Adipocyte (in vitro differentiated cells): ENCODE results near the gene CYTL1.

ENCODE experiments used
- DNase-seq: peaks from one replicate; pipeline ENCODE4 v3.0.0-alpha.2; 2015; ENCODE audit warnings: low read depth
- H3K27me3 ChIP-seq: replicated peaks from 2 replicates; pipeline ENCODE4 v1.7.0; 2013; ENCODE audit warnings: mild to moderate bottlenecking, low read length, moderate library complexity; ENCODE audit not compliant: control insufficient read depth, insufficient read depth
- H3K36me3 ChIP-seq: 2 replicates; pipeline ENCODE4 v1.7.0; 2013; ENCODE audit warnings: low read length, mild to moderate bottlenecking, moderate library complexity; ENCODE audit not compliant: control insufficient read depth, insufficient read depth, severe bottlenecking
- H3K4me1 ChIP-seq: 2 replicates; pipeline ENCODE4 v1.7.0; 2013; ENCODE audit warnings: mild to moderate bottlenecking, low read length, moderate library complexity; ENCODE audit not compliant: control insufficient read depth, insufficient read depth
- H3K4me3 ChIP-seq: 2 replicates; pipeline ENCODE4 v1.7.0; 2013; ENCODE audit warnings: mild to moderate bottlenecking, low read length, moderate library complexity
- H3K9ac ChIP-seq: 2 replicates; pipeline ENCODE4 v1.7.0; 2013; ENCODE audit warnings: mild to moderate bottlenecking, low read length, moderate library complexity
- H3K9me3 ChIP-seq: 2 replicates; pipeline ENCODE4 v1.7.0; 2013; ENCODE audit warnings: mild to moderate bottlenecking, low read length, moderate library complexity; ENCODE audit not compliant: control insufficient read depth

The CYTL1 gene

GRCh38 chr4:5030927-5031326 is 11.7 kb upstream of the CYTL1 start:
- no peak overlapping the region for H3K9ac ChIP-seq
- H3K9me3 ChIP-seq, result no peaks in the 10 kb centered on the region
- H3K4me3 ChIP-seq, result no peak overlapping the region
- no peaks in the 10 kb centered on the region for H3K36me3 ChIP-seq
- peaks cover 3% of the 10 kb centered on the region for H3K27me3 ChIP-seq
- no peak for DNase-seq
- H3K4me1 ChIP-seq, result peaks cover 12% of the 10 kb centered on the region

- Histone ChIP-seq H3K4me3 (no peak overlapping the region), H3K36me3 (no peaks in the 10 kb centered on the region), H3K9ac (no peak overlapping the region), H3K9me3 (no peaks in the 10 kb centered on the region), H3K27me3 (peaks cover 3% of the 10 kb centered on the region), H3K4me1 (peaks cover 16% of the 10 kb centered on the region)
- no peak for DNase-seq
Measured at GRCh38 chr4:5030221-5030620, 11.0 kb upstream of the CYTL1 start.

GRCh38 chr4:5029447-5029846 is 10.2 kb upstream of the CYTL1 start:
- peaks cover 3% of the 10 kb centered on the region for H3K27me3 ChIP-seq
- peaks cover 24% of the 10 kb centered on the region for H3K4me1 ChIP-seq
- no peak overlapping the region for H3K4me3 ChIP-seq
- no peaks in the 10 kb centered on the region for H3K9me3 ChIP-seq
- DNase-seq, result no peak
- no peak overlapping the region for H3K9ac ChIP-seq
- no peaks in the 10 kb centered on the region for H3K36me3 ChIP-seq

GRCh38 chr4:5028480-5028879 is 9.2 kb upstream of the CYTL1 start:
- DNase-seq, result no peak
- Histone ChIP-seq H3K9ac (no peak overlapping the region), H3K4me3 (no peak overlapping the region), H3K4me1 (peaks cover 23% of the 10 kb centered on the region), H3K27me3 (peaks cover 3% of the 10 kb centered on the region), H3K36me3 (no peaks in the 10 kb centered on the region), H3K9me3 (no peaks in the 10 kb centered on the region)

- H3K9ac ChIP-seq, result no peak overlapping the region
- H3K36me3 ChIP-seq, result no peaks in the 10 kb centered on the region
- peak; percentile 40 for DNase-seq
- peaks cover 18% of the 10 kb centered on the region for H3K4me1 ChIP-seq
- H3K27me3 ChIP-seq, result peaks cover 3% of the 10 kb centered on the region
- H3K4me3 ChIP-seq, result no peak overlapping the region
- H3K9me3 ChIP-seq, result no peaks in the 10 kb centered on the region
Measured at GRCh38 chr4:5027346-5027745, 8.1 kb upstream of the CYTL1 start.

GRCh38 chr4:5026371-5026770 is 7.1 kb upstream of the CYTL1 start:
- Histone ChIP-seq H3K9ac (no peak overlapping the region), H3K4me1 (peaks cover 18% of the 10 kb centered on the region), H3K9me3 (no peaks in the 10 kb centered on the region), H3K27me3 (peaks cover 3% of the 10 kb centered on the region), H3K36me3 (no peaks in the 10 kb centered on the region), H3K4me3 (no peak overlapping the region)
- no peak for DNase-seq

- H3K4me1 ChIP-seq, result peaks cover 18% of the 10 kb centered on the region
- H3K4me3 ChIP-seq, result peak overlapping the region; percentile 44
- H3K27me3 ChIP-seq, result peaks cover 3% of the 10 kb centered on the region
- no peak overlapping the region for H3K9ac ChIP-seq
- H3K36me3 ChIP-seq, result no peaks in the 10 kb centered on the region
- peak; percentile 79 for DNase-seq
- H3K9me3 ChIP-seq, result no peaks in the 10 kb centered on the region
Measured at GRCh38 chr4:5024673-5025072, 5.4 kb upstream of the CYTL1 start.

GRCh38 chr4:5021546-5021945 is 2.3 kb upstream of the CYTL1 start:
- peaks cover 3% of the 10 kb centered on the region for H3K27me3 ChIP-seq
- no peak overlapping the region for H3K4me3 ChIP-seq
- no peaks in the 10 kb centered on the region for H3K9me3 ChIP-seq
- peaks cover 21% of the 10 kb centered on the region for H3K4me1 ChIP-seq
- H3K9ac ChIP-seq, result no peak overlapping the region
- H3K36me3 ChIP-seq, result no peaks in the 10 kb centered on the region
- DNase-seq, result no peak

GRCh38 chr4:5020341-5020740 is 1.1 kb upstream of the CYTL1 start:
- Histone ChIP-seq H3K9ac (no peak overlapping the region), H3K36me3 (no peaks in the 10 kb centered on the region), H3K9me3 (peaks cover 2% of the 10 kb centered on the region), H3K27me3 (peaks cover 5% of the 10 kb centered on the region), H3K4me1 (peaks cover 18% of the 10 kb centered on the region), H3K4me3 (no peak overlapping the region)
- DNase-seq, result no peak

GRCh38 chr4:5019796-5020195 is 538 bp upstream of the CYTL1 start:
- Histone ChIP-seq H3K4me3 (no peak overlapping the region), H3K9ac (no peak overlapping the region), H3K36me3 (no peaks in the 10 kb centered on the region), H3K9me3 (peaks cover 2% of the 10 kb centered on the region), H3K4me1 (peaks cover 13% of the 10 kb centered on the region), H3K27me3 (peaks cover 5% of the 10 kb centered on the region)
- DNase-seq, result no peak

- no peaks in the 10 kb centered on the region for H3K36me3 ChIP-seq
- no peak overlapping the region for H3K9ac ChIP-seq
- peaks cover 3% of the 10 kb centered on the region for H3K4me1 ChIP-seq
- H3K9me3 ChIP-seq, result peaks cover 2% of the 10 kb centered on the region
- H3K27me3 ChIP-seq, result peaks cover 13% of the 10 kb centered on the region
- no peak overlapping the region for H3K4me3 ChIP-seq
- DNase-seq, result no peak
Measured at GRCh38 chr4:5018603-5019002, 655 bp downstream of the CYTL1 start.

- peaks cover 17% of the 10 kb centered on the region for H3K27me3 ChIP-seq
- peaks cover 3% of the 10 kb centered on the region for H3K4me1 ChIP-seq
- no peak overlapping the region for H3K4me3 ChIP-seq
- H3K36me3 ChIP-seq, result no peaks in the 10 kb centered on the region
- peaks cover 2% of the 10 kb centered on the region for H3K9me3 ChIP-seq
- no peak overlapping the region for H3K9ac ChIP-seq
- DNase-seq, result peak; percentile 35
Measured at GRCh38 chr4:5018096-5018495, 1.2 kb downstream of the CYTL1 start.
